ENCODE measurements around the gene SHROOM4. TPM values are rescaled to one million over a fixed set of nuclear protein-coding genes. Genes with fewer than 3 reads are reported as not detected.

Gene SHROOM4
- total RNA-seq, 6 experiments from 2014 or later, result not detected

DNA sequence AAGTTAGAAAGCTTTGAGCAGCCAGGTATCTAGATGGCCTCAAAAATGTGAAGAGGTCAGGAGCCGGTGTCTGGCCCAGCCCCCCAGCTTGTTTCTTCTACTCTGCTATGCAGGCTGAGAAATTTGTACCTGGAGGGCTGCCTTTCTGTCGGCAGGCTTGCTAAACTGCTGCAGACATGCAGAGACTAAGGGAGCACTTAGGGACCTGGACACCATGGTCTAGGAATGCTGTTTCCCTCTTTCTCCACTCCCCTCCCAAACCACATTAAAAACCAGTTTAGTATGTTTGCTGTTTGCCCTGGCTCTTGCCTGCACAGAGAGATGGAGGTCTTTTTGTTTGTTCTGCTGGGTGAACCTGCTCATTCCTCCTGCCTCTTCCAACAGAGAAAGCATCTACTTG, 186.3 kb downstream of the SHROOM4 start:
- Mint-ChIP-seq H3K9me3 (no peaks in the 10 kb centered on the region; the same call in 1 of the 2 replicates), H3K27ac (no peak overlapping the region), H3K4me3 (no peak overlapping the region)

DNA sequence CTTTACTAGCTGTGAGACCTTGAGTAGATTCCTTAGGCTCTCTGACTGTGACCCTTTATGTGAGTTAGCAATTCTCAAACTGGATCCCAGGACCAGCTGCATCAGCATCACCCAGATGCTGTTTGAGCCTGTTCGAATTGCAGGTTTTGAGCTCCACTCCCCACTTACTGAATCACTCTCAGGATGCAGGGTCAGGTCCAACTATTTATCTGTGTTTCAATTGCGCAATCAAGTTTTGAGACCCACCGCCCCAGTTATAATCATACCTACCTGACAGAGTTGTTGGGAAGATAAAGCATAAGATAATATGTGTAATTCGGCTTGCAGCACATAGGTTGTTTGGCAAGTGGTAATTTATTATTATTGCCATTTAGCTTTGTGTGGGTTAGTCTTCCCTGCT, 187.6 kb downstream of the SHROOM4 start:
- Mint-ChIP-seq H3K9me3 (no peaks in the 10 kb centered on the region; the same call in 1 of the 2 replicates), H3K27me3 (ENCODE audit: insufficient read depth) (peaks cover 2% of the 10 kb centered on the region; the same call in 1 of the 2 replicates), H3K36me3 (ENCODE audit: low read depth) (no peaks in the 10 kb centered on the region), H3K27ac (no peak overlapping the region), H3K4me3 (no peak overlapping the region), H3K4me1 (ENCODE audit: low read depth) (no peaks in the 10 kb centered on the region)
- no peak for DNase-seq
- TF ChIP-seq, protein P1, sequence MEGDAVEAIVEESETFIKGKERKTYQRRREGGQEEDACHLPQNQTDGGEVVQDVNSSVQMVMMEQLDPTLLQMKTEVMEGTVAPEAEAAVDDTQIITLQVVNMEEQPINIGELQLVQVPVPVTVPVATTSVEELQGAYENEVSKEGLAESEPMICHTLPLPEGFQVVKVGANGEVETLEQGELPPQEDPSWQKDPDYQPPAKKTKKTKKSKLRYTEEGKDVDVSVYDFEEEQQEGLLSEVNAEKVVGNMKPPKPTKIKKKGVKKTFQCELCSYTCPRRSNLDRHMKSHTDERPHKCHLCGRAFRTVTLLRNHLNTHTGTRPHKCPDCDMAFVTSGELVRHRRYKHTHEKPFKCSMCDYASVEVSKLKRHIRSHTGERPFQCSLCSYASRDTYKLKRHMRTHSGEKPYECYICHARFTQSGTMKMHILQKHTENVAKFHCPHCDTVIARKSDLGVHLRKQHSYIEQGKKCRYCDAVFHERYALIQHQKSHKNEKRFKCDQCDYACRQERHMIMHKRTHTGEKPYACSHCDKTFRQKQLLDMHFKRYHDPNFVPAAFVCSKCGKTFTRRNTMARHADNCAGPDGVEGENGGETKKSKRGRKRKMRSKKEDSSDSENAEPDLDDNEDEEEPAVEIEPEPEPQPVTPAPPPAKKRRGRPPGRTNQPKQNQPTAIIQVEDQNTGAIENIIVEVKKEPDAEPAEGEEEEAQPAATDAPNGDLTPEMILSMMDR (IDR thresholded peaks at IDR 0.05), result no peak

More for the DNA sequence above, 186.3 kb downstream of the SHROOM4 start:
- Mint-ChIP-seq H3K36me3 (ENCODE audit: low read depth) (no peaks in the 10 kb centered on the region), H3K27me3 (ENCODE audit: insufficient read depth) (peaks cover 2% of the 10 kb centered on the region; the same call in 1 of the 2 replicates), H3K4me1 (ENCODE audit: low read depth) (no peaks in the 10 kb centered on the region)
- DNase-seq, result no peak
- TF ChIP-seq, protein P1 (IDR thresholded peaks at IDR 0.05), result no peak

DNA sequence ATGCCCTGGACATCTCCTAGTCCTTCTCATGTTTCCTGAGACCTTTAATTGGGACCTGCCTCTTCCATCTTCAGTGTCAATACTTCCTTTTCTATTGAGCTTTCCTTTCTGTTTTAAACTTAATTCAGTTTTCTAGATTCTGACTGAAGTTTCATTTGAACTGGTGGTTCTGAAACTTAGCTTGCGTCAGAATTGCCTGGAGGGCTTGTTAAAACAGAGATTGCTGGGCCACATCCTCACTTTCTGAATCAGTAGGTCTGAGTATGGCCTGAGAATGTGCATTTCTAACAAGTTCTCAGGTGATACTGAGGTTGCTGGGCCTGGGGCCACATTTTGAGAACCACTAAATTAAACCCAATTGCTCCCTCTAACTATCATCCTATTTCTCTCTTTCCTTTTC, 191.2 kb downstream of the SHROOM4 start:
- Mint-ChIP-seq H3K27me3 (ENCODE audit: insufficient read depth) (peaks cover 2% of the 10 kb centered on the region; the same call in 1 of the 2 replicates), H3K36me3 (ENCODE audit: low read depth) (no peaks in the 10 kb centered on the region), H3K9me3 (no peaks in the 10 kb centered on the region; the same call in 1 of the 2 replicates), H3K4me1 (ENCODE audit: low read depth) (no peaks in the 10 kb centered on the region), H3K27ac (no peak overlapping the region), H3K4me3 (no peak overlapping the region)
- no peak for DNase-seq
- TF ChIP-seq, protein P1 (IDR thresholded peaks at IDR 0.05), result no peak

DNA sequence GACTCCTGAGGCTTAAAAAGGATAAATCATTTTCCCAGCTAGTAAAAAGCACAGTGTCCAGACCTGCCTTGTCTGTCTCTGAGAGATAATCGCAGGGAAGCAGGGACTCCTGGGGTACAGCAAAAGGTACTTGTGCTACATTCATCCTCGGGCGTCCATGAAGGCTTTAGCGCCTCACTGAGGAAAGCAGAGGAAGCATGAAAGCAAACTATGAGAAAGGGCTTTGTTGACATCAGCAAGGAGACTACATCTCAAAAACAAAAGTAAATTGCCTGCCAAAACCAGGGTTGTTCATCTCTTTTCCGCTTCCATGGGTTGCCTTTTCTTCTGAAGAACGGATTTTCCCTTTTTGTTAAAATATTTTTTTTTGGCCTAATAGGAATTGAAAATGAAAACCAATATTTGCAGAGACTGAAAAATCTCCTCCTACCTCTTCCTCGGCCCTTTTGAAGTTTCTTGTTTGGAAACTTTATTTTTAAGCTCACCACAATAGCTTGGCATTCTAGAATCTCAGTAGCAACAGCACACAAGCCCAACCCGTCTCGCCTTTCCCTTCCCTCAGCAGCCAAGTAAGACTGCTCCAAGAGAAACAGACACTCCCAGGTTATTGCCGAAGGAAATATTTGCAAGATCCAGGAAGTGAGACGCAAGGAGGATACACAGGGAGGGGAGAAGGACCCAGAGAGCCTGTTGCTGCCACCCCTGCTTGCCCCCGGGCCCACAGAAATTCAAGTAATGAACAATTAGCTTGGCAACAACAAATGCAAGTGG, 195.0 kb downstream of the SHROOM4 start:
- Mint-ChIP-seq H3K4me3 (no peak overlapping the region), H3K36me3 (ENCODE audit: low read depth) (no peaks in the 10 kb centered on the region), H3K9me3 (no peaks in the 10 kb centered on the region), H3K4me1 (ENCODE audit: low read depth) (no peaks in the 10 kb centered on the region), H3K27me3 (ENCODE audit: insufficient read depth) (no peaks in the 10 kb centered on the region), H3K27ac (no peak overlapping the region)
- DNase-seq, result no peak
- TF ChIP-seq, protein P1 (IDR thresholded peaks at IDR 0.05), result no peak

DNA sequence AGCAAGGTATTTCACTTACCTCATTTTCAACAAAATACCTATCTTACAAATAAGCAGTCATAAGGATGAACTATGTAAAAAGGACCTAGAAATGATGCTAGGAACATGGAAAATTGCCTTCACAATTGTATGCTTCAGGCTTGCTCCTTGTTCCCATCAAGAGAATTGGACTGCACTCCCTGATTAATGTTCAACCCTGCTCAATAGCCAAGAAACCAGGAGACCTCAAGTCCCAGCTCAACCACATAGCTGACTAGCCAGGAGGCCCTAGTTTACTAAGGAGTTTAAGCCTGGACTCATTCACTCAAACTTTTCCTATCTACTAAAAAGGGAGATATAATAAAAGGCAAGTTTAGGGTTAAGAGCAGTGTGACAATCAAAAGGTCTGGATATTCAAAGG, 196.8 kb downstream of the SHROOM4 start:
- no peaks in the 10 kb centered on the region for H3K4me1 Mint-ChIP-seq (ENCODE audit: low read depth)
- H3K4me3 Mint-ChIP-seq, result no peak overlapping the region
- no peak overlapping the region for H3K27ac Mint-ChIP-seq
- H3K36me3 Mint-ChIP-seq (ENCODE audit: low read depth), result no peaks in the 10 kb centered on the region
- no peaks in the 10 kb centered on the region for H3K9me3 Mint-ChIP-seq
- H3K27me3 Mint-ChIP-seq (ENCODE audit: insufficient read depth), result no peaks in the 10 kb centered on the region
- TF ChIP-seq, protein P1 (IDR thresholded peaks at IDR 0.05), result no peak
- DNase-seq, result no peak

All from HFFc6 (cell line).